ENCODE measurements around the gene EML6. TPM values are rescaled to one million over a fixed set of nuclear protein-coding genes. Genes with fewer than 3 reads are reported as not detected.

The EML6 gene
- total RNA-seq, 1 experiment from 2014 or later, result 1.5 TPM

DNA sequence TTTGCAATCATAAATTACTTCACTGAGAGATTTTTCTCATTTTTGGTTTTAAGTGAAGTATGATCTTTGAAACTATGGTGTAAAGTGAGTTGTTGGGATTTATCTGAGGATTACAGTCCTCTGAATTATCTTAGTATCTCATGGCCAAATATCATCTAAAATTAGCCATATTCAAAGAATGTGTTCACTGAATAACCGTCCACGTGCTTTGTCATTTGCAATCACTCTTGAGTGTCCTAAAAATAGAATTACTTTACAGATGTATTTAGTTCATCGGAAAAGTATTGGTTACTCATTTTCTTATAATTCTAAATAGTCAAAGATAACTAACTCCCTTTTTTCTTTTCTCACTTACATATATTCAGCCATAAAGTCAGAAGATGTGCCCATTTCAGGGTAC, 185.5 kb downstream of the EML6 start:
- Histone ChIP-seq H2BK15ac (ENCODE audit: low read depth, low read length) (no peak overlapping the region), H4K20me1 (ENCODE audit: control insufficient read depth, insufficient read depth, insufficient read length) (no peaks in the 10 kb centered on the region), H2BK120ac (ENCODE audit: low read depth, low read length, poor library complexity, severe bottlenecking) (no peak overlapping the region), H4K8ac (replicated peaks; ENCODE audit: insufficient read length, low read depth, low read length) (no peak overlapping the region), H4K91ac (ENCODE audit: insufficient read length, low read depth, low read length) (no peak overlapping the region), H3K14ac (ENCODE audit: insufficient read depth, low read length) (no peak overlapping the region), H3K4me2 (ENCODE audit: insufficient read depth, insufficient read length, low read length) (no peak overlapping the region), H2AFZ (ENCODE audit: low read length) (no peak overlapping the region), H3K27ac (ENCODE audit: insufficient read length, low read depth, low read length) (no peak overlapping the region), H3K9me3 (ENCODE audit: control insufficient read depth, low read depth, low read length) (no peaks in the 10 kb centered on the region), H3K9ac (ENCODE audit: extremely low read depth, insufficient read length, low read length) (no peak overlapping the region), H3K56ac (ENCODE audit: insufficient read length, low read depth, low read length) (no peak overlapping the region), H3K79me2 (ENCODE audit: insufficient read depth, low read length) (no peaks in the 10 kb centered on the region), H2BK12ac (ENCODE audit: insufficient read length, low read depth, low read length) (no peak overlapping the region), H3K79me1 (ENCODE audit: insufficient read depth, low read depth, low read length, poor library complexity, severe bottlenecking) (no peaks in the 10 kb centered on the region), H2AK5ac (ENCODE audit: insufficient read length, low read length) (no peak overlapping the region), H4K5ac (ENCODE audit: insufficient read length, low read depth, low read length) (no peak overlapping the region), H3K23ac (ENCODE audit: insufficient read length, low read depth, low read length) (no peak overlapping the region), H3K27me3 (ENCODE audit: insufficient read depth, low read length) (no peaks in the 10 kb centered on the region), H3K23me2 (ENCODE audit: insufficient read length, low read depth, low read length, poor library complexity, severe bottlenecking) (no peaks in the 10 kb centered on the region), H3K4ac (ENCODE audit: low read depth, low read length) (no peak overlapping the region), H3K4me1 (ENCODE audit: insufficient read depth, low read length) (no peaks in the 10 kb centered on the region), H2BK20ac (ENCODE audit: low read depth, low read length, poor library complexity, severe bottlenecking) (no peak overlapping the region), H3T11ph (ENCODE audit: low read length) (no peak overlapping the region), H3K18ac (ENCODE audit: insufficient read length, low read depth, low read length) (no peak overlapping the region), H2BK5ac (ENCODE audit: insufficient read length, low read length) (no peak overlapping the region)
- no CpG with 5 or more reads among the region's 3 CpGs for WGBS (ENCODE audit: extremely low coverage, insufficient read length, low lambda C conversion rate)
- H3K4me3 Mint-ChIP-seq, result no peak overlapping the region
- no peak overlapping the region for H3K27ac Mint-ChIP-seq
- no peaks in the 10 kb centered on the region for H3K9me3 Mint-ChIP-seq
- TF ChIP-seq, protein P1, sequence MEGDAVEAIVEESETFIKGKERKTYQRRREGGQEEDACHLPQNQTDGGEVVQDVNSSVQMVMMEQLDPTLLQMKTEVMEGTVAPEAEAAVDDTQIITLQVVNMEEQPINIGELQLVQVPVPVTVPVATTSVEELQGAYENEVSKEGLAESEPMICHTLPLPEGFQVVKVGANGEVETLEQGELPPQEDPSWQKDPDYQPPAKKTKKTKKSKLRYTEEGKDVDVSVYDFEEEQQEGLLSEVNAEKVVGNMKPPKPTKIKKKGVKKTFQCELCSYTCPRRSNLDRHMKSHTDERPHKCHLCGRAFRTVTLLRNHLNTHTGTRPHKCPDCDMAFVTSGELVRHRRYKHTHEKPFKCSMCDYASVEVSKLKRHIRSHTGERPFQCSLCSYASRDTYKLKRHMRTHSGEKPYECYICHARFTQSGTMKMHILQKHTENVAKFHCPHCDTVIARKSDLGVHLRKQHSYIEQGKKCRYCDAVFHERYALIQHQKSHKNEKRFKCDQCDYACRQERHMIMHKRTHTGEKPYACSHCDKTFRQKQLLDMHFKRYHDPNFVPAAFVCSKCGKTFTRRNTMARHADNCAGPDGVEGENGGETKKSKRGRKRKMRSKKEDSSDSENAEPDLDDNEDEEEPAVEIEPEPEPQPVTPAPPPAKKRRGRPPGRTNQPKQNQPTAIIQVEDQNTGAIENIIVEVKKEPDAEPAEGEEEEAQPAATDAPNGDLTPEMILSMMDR (conservative IDR thresholded peaks at IDR 0.05), result no peak
- no peaks in the 10 kb centered on the region for H3K36me3 Mint-ChIP-seq (ENCODE audit: insufficient read depth in 1 of 3, low read depth in 3 of 3)
- no peak for DNase-seq
- no peaks in the 10 kb centered on the region for H3K4me1 Mint-ChIP-seq
- H3K27me3 Mint-ChIP-seq (ENCODE audit: low read depth), result no peaks in the 10 kb centered on the region
